Fibroblast of mammary gland (primary cell): ENCODE results near the gene AMBP.

Experiments used
- DNase-seq: peaks from one replicate; pipeline ENCODE4 v3.0.0-alpha.2; 2010; ENCODE audit warnings: low read depth
- H3K4me3 ChIP-seq: 2 replicates; pipeline ENCODE4 v1.5.1; 2011; ENCODE audit warnings: low read depth, mild to moderate bottlenecking, low read length, moderate library complexity; ENCODE audit not compliant: control insufficient read depth
- TF ChIP-seq, protein P1 (sequence below): conservative IDR thresholded peaks from 2 replicates; pipeline ENCODE4 v1.5.1; 2011; ENCODE audit warnings: low read depth, low read length, inconsistent platforms; ENCODE audit not compliant: control insufficient read depth, insufficient read depth

AMBP gene

DNA sequence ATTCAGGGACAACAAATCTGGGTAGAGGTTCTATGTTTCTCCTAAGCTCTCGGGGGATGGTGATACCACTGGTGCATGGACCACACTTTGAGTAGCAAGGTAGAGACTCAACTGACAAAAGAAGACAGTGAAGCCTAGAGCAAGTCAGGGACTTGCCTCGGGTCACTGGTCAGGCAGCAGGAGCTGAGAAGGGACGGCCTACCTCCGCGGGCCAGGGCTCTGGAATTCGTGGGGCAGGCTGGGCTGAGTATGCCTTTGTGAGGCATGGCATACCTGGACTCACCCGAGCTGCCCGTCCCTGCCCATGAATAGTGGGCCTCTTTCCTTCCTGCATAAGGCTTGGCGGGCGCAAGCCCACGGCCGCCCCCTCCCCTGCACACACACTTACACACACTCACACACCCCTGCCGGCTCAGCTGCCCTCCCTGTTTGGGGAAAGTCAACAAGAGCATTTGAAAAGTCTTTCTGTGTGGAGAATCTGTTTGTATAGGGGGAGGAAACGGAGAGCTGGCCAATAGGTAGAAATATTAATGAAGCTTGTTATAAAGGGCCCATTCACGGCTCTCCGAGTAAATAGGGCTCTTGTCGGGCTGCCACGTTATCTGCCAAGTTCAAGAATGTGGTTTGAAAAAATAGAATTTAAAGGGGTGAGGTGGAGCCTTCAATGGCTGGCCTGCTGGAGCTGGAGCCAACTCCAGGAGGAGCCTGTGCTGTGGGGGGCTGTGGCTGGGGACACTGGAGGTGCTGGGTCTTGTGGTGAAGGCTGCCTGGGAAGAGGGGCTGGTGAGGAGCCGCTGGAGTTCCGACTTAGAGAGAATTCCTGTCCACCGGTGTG, 40.1 kb upstream of the AMBP start:
- TF ChIP-seq, protein P1, sequence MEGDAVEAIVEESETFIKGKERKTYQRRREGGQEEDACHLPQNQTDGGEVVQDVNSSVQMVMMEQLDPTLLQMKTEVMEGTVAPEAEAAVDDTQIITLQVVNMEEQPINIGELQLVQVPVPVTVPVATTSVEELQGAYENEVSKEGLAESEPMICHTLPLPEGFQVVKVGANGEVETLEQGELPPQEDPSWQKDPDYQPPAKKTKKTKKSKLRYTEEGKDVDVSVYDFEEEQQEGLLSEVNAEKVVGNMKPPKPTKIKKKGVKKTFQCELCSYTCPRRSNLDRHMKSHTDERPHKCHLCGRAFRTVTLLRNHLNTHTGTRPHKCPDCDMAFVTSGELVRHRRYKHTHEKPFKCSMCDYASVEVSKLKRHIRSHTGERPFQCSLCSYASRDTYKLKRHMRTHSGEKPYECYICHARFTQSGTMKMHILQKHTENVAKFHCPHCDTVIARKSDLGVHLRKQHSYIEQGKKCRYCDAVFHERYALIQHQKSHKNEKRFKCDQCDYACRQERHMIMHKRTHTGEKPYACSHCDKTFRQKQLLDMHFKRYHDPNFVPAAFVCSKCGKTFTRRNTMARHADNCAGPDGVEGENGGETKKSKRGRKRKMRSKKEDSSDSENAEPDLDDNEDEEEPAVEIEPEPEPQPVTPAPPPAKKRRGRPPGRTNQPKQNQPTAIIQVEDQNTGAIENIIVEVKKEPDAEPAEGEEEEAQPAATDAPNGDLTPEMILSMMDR: no peak
- no peak overlapping the region for H3K4me3 ChIP-seq
- DNase-seq: no peak

DNA sequence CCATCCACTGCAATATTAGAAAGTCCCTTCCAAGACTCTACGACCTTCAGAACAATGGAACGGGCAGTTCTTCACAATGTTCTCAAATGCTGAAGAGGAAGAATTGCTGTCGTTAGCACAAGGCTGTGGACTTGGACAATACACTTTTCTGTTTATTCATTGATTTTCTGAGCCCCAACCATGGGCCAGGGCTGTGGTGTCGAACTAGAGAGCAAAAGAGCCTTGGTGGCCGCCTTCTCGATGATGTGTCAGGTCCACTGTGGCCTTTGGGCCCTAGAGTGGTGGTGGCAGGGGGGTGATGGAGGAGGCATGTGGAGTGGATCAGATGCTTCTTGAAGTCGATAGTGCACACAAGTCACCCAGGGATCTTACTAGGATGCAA, 39.5 kb upstream of the AMBP start:
- no peak for DNase-seq
- TF ChIP-seq, protein P1: no peak
- no peak overlapping the region for H3K4me3 ChIP-seq

DNA sequence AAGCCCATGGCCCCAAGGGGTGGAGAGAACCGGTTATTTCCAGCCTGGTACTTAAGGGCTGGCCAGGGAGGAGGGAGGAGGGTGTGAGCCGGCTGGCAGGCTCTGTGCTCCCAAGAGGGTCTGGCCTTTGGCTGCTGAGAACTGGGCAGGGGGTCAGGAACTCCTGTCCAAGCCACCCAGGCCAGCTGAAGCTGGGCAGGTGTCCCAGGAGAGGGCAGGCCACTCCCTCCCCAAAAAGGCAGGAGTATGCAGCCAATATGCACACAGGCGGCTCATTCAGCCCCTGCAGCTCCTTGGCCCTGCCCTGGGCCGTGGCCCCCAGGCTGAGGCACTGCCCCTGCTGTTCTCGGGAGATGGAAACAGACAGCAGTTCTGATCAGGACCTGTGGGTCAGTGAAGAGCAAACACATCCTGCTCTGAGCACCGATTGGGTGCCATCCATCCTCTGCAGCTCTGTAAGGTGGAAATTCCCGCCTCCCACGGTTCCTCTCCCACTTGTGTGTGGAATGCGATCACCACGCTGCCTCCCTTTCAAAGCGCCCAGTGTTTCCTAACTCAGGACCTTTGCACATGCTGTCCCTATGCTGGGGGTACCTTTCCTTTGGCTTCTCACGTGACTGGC, 38.1 kb upstream of the AMBP start:
- TF ChIP-seq, protein P1: no peak
- no peak for DNase-seq
- H3K4me3 ChIP-seq: no peak overlapping the region

DNA sequence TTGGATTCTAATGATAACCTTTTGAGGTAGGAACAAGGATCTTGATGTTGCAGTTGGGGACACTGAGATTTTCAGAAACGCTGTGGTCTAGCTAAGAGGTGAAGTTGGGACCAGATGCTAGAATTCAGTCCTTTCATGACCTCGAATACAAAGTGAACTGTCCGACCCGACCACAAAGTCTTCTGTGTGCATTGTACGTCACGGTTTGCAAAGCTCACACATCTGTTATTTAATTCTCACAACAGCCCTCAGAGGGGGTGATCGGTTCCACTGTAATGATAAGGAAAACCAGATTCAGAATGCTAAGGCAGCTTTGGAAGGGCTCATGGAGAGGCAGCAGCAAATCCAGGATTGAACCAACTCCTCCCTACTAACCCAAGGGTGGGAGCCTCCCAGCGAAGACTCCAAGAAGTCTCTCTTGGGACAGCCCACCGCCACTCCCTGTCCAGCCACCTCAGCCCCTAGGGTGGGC, 37.6 kb upstream of the AMBP start:
- TF ChIP-seq, protein P1: no peak
- DNase-seq: no peak
- H3K4me3 ChIP-seq: no peak overlapping the region

DNA sequence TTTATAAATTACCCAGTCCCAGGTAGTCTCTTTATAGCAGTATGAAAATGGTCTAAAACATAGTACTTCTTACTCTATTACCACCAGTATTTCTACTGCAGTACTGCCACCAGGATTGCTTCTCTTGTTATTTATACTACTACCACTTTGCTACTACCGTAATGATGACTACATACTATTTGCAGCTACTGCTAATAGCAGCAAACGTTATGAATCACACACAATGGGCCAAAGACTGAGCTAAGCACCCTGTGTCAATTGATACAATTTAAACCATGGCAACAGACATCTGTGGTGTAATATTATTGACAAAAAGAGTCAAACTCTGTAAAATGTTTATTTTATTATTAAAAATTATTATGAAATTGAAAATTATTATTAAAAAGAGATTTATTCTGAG, 36.3 kb upstream of the AMBP start:
- peak; percentile 67 for DNase-seq
- TF ChIP-seq, protein P1: no peak

DNA sequence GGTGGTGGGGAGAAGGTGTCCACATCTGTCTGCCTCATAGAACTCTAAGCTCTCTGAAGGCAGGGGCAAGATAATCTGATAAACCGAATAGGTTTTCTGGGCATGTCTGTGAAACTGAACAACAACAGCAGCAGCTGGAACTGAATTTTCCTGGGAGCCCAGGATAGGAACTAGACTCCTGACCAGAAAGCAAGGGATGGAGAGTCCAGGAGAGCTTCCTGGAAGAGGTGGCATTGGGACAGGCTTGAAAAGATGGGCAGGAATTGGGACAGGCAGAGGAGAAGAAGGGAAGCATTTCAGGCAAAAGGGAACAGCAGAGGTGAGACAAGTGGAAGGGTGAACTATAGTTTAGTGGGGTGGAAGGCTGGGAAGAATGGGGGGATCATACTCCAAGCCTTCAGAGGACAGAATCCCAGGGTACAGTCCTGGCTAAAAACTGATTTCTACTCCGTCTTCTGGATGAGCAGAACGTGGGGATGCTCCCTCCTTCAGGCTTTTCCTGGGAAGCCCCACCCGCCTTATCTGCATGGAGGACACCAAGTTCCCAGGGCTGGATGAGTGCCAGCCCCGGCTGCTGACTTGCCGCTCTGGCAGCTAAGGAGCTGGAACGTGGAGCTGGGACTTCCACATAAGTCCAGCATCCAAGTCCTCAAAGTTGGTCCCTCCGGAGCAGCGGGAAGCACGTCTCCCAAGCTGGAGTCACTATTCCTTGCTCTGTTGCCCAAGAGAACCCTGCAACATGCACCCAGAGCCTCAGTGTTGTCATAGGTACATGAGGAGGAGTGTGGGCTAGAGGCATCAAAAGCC, 34.9 kb upstream of the AMBP start:
- H3K4me3 ChIP-seq: no peak overlapping the region
- TF ChIP-seq, protein P1: no peak
- peak; percentile 80 for DNase-seq

More for the DNA sequence above, 36.3 kb upstream of the AMBP start:
- no peak overlapping the region for H3K4me3 ChIP-seq
